HEK293 (cell line): ENCODE data around the gene IL17C.

Experiments used
- CTCF ChIA-PET: fragments of 350-600 bp; formaldehyde crosslinking; extraction: SDS; loops from one replicate; lab custom pipeline; 2021; ENCODE audit warnings: antibody characterized with exemption; lab: Yijun Ruan, JAX
- POLR2A ChIA-PET: fragments of 300-600 bp; formaldehyde crosslinking; extraction: SDS; loops from one replicate; lab custom pipeline; 2020; ENCODE audit warnings: antibody characterized with exemption, inconsistent platforms; lab: Yijun Ruan, JAX
- H3K27ac ChIP-seq: fragments of 200-500 bp; sonication (Bioruptor generic); 2 replicates; pipeline ENCODE4 v1.5.1; 2014; ENCODE audit warnings: low read depth, low read length, control low read depth, inconsistent platforms; ENCODE audit errors: extremely low read depth
- H3K36me3 ChIP-seq, 2 experiments: fragments of 200-500 bp in 1 of 2; sonication (Bioruptor generic) in 1 of 2; 1 replicate in 1 of 2; 2 replicates in 1 of 2; pipeline ENCODE4 v1.5.1; 2014 to 2017; ENCODE audit warnings: inconsistent platforms in 2 of 2, low read length in 2 of 2; ENCODE audit not compliant: control insufficient read depth in 2 of 2, insufficient read depth in 1 of 2
- H3K4me1 ChIP-seq: fragments of 200-500 bp; sonication (Bioruptor generic); 2 replicates; pipeline ENCODE4 v1.5.1; 2014; ENCODE audit warnings: mild to moderate bottlenecking, low read length, inconsistent platforms; ENCODE audit not compliant: control insufficient read depth, insufficient read depth
- H3K4me3 ChIP-seq: 2 replicates; pipeline ENCODE4 v1.5.1; 2011; ENCODE audit warnings: low read depth, mild to moderate bottlenecking, control low read depth, low read length, moderate library complexity
- H3K9me3 ChIP-seq: fragments of 200-500 bp; sonication (Bioruptor generic); 2 replicates; pipeline ENCODE4 v1.5.1; 2014; ENCODE audit warnings: low read depth, low read length, inconsistent platforms; ENCODE audit not compliant: control insufficient read depth, insufficient read depth
- FEZF1 ChIP-seq: fragments of 450-650 bp; formaldehyde crosslinking; IDR thresholded peaks from 2 replicates; pipeline ENCODE4 v1.5.1; 2016; ENCODE audit warnings: missing biosample characterization, missing genetic modification characterization
- KLF9 ChIP-seq: fragments of 450-650 bp; formaldehyde crosslinking; IDR thresholded peaks from 2 replicates; pipeline ENCODE4 v1.5.1; 2016; ENCODE audit warnings: missing biosample characterization, missing genetic modification characterization, low read depth
- MZF1 ChIP-seq: fragments of 450-650 bp; formaldehyde crosslinking; IDR thresholded peaks from 2 replicates; pipeline ENCODE4 v1.5.1; 2017; ENCODE audit warnings: missing biosample characterization, missing genetic modification characterization, borderline replicate concordance
- OSR2 ChIP-seq: fragments of 450-650 bp; formaldehyde crosslinking; IDR thresholded peaks from 2 replicates; pipeline ENCODE4 v1.5.1; 2016; ENCODE audit warnings: missing biosample characterization, missing genetic modification characterization
- SALL2 ChIP-seq: fragments of 450-650 bp; formaldehyde crosslinking; IDR thresholded peaks from 2 replicates; pipeline ENCODE4 v1.5.0; 2017; ENCODE audit warnings: missing biosample characterization, mild to moderate bottlenecking, missing genetic modification characterization, borderline replicate concordance
- SCRT2 ChIP-seq: fragments of 450-650 bp; formaldehyde crosslinking; IDR thresholded peaks from 2 replicates; pipeline ENCODE4 v1.5.1; 2016; ENCODE audit warnings: missing biosample characterization, missing genetic modification characterization
- ZBTB17 ChIP-seq: fragments of 450-650 bp; formaldehyde crosslinking; IDR thresholded peaks from 2 replicates; pipeline ENCODE4 v1.5.1; 2016; ENCODE audit warnings: missing biosample characterization, missing genetic modification characterization
- ZFHX2 ChIP-seq: fragments of 450-650 bp; formaldehyde crosslinking; conservative IDR thresholded peaks from 2 replicates; pipeline ENCODE4 v1.5.1; 2016; ENCODE audit warnings: missing biosample characterization, missing genetic modification characterization
- ZNF155 ChIP-seq: fragments of 450-650 bp; formaldehyde crosslinking; IDR thresholded peaks from 2 replicates; pipeline ENCODE4 v1.5.1; 2016; ENCODE audit warnings: missing biosample characterization, missing genetic modification characterization
- ZNF157 ChIP-seq: fragments of 450-650 bp; formaldehyde crosslinking; IDR thresholded peaks from 2 replicates; pipeline ENCODE4 v1.5.1; 2016; ENCODE audit warnings: missing biosample characterization, missing genetic modification characterization
- ZNF221 ChIP-seq: fragments of 450-650 bp; formaldehyde crosslinking; IDR thresholded peaks from 2 replicates; pipeline ENCODE4 v1.5.1; 2017; ENCODE audit warnings: missing biosample characterization, missing genetic modification characterization, borderline replicate concordance
- ZNF335 ChIP-seq: fragments of 450-650 bp; formaldehyde crosslinking; conservative IDR thresholded peaks from 2 replicates; pipeline ENCODE4 v1.5.1; 2016; ENCODE audit warnings: missing biosample characterization, missing genetic modification characterization
- ZNF341 ChIP-seq: fragments of 450-650 bp; formaldehyde crosslinking; IDR thresholded peaks from 2 replicates; pipeline ENCODE4; 2016; ENCODE audit warnings: low read depth, missing biosample characterization, missing genetic modification characterization
- ZNF37A ChIP-seq: fragments of 450-650 bp; IDR thresholded peaks from 2 replicates; pipeline ENCODE4 v1.5.1; 2018; ENCODE audit warnings: missing biosample characterization, missing genetic modification characterization
- ZNF394 ChIP-seq: fragments of 450-650 bp; formaldehyde crosslinking; IDR thresholded peaks from 2 replicates; pipeline ENCODE4 v1.5.1; 2016; ENCODE audit warnings: missing biosample characterization, missing genetic modification characterization, mild to moderate bottlenecking, moderate library complexity, borderline replicate concordance
- ZNF404 ChIP-seq: fragments of 450-650 bp; formaldehyde crosslinking; IDR thresholded peaks from 2 replicates; pipeline ENCODE4 v1.5.1; 2017; ENCODE audit warnings: missing biosample characterization, missing genetic modification characterization
- ZNF433 ChIP-seq: fragments of 450-650 bp; formaldehyde crosslinking; IDR thresholded peaks from 2 replicates; pipeline ENCODE4 v1.5.1; 2016; ENCODE audit warnings: missing biosample characterization, missing genetic modification characterization, low read depth
- ZNF473 ChIP-seq: fragments of 450-650 bp; formaldehyde crosslinking; IDR thresholded peaks from 2 replicates; pipeline ENCODE4 v1.5.1; 2017; ENCODE audit warnings: missing biosample characterization, missing genetic modification characterization
- ZNF544 ChIP-seq: fragments of 450-650 bp; formaldehyde crosslinking; IDR thresholded peaks from 2 replicates; pipeline ENCODE4 v1.5.0; 2017; ENCODE audit warnings: missing biosample characterization, missing genetic modification characterization
- ZNF548 ChIP-seq: fragments of 450-650 bp; formaldehyde crosslinking; IDR thresholded peaks from 2 replicates; pipeline ENCODE4 v1.5.1; 2016; ENCODE audit warnings: missing biosample characterization, missing genetic modification characterization
- ZNF621 ChIP-seq: fragments of 450-650 bp; formaldehyde crosslinking; IDR thresholded peaks from 2 replicates; pipeline ENCODE4 v1.5.1; 2017; ENCODE audit warnings: missing biosample characterization, missing genetic modification characterization
- ZNF791 ChIP-seq: fragments of 450-650 bp; formaldehyde crosslinking; IDR thresholded peaks from 2 replicates; pipeline ENCODE4 v1.5.1; 2016; ENCODE audit warnings: missing biosample characterization, missing genetic modification characterization
- ZNF792 ChIP-seq: fragments of 450-650 bp; formaldehyde crosslinking; IDR thresholded peaks from 2 replicates; pipeline ENCODE4 v1.5.1; 2016; ENCODE audit warnings: missing biosample characterization, missing genetic modification characterization
- TF ChIP-seq, protein P1 (sequence below): fragments of 450-650 bp; formaldehyde crosslinking; IDR thresholded peaks from 2 replicates; pipeline ENCODE4 v1.5.1; 2016; ENCODE audit warnings: missing biosample characterization, missing genetic modification characterization
- TF ChIP-seq, protein P2 (sequence below): fragments of 450-650 bp; formaldehyde crosslinking; IDR thresholded peaks from 2 replicates; pipeline ENCODE4 v1.5.1; 2016; ENCODE audit warnings: missing biosample characterization, missing genetic modification characterization
- TF ChIP-seq, protein P3 (sequence below): fragments of 450-650 bp; formaldehyde crosslinking; IDR thresholded peaks from 2 replicates; pipeline ENCODE4 v1.5.1; 2016; ENCODE audit warnings: missing biosample characterization, missing genetic modification characterization
- TF ChIP-seq, protein P4 (sequence below): fragments of 450-650 bp; formaldehyde crosslinking; IDR thresholded peaks from 2 replicates; pipeline ENCODE4 v1.5.1; 2016; ENCODE audit warnings: missing biosample characterization, missing genetic modification characterization
- TF ChIP-seq, protein P5 (sequence below): fragments of 450-650 bp; formaldehyde crosslinking; IDR thresholded peaks from 2 replicates; pipeline ENCODE4 v1.5.1; 2016; ENCODE audit warnings: missing biosample characterization, missing genetic modification characterization

Gene IL17C

DNA sequence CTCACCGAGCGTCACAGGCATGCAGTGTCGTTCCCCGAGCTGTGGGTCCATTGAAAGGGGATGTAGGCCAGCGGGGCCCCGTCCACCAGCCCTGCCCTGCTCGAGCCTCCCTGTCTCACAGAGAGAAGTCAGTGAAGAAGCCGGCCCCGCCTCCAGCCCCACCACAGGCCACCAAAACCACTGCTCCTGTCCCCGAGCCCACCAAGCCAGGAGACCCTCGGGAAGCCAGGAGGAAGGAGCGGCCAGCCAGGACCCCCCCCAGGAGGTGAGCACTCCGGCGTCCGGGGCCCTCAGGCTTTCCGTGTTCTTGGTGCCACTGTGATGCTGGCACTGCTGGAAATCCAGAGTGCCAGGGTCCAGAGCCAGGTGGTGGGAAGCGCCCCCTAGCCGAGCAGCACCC is 13.9 kb upstream of the IL17C start:
- POLR2A ChIA-PET = no interaction called here
- peaks cover 4 to 80% of the 10 kb centered on the region in 2 experiments; a peak in 2 of 3 replicates for H3K36me3 ChIP-seq
- TF ChIP-seq ZNF341 (tag by site-specific recombination) = no peak
- no peak for TF ChIP-seq ZNF473 (tag by site-specific recombination)
- no peak for TF ChIP-seq ZNF37A (tag by site-specific recombination)
- TF ChIP-seq ZNF621 (tag by site-specific recombination) = no peak
- TF ChIP-seq ZNF155 = no peak
- TF ChIP-seq, protein P1, sequence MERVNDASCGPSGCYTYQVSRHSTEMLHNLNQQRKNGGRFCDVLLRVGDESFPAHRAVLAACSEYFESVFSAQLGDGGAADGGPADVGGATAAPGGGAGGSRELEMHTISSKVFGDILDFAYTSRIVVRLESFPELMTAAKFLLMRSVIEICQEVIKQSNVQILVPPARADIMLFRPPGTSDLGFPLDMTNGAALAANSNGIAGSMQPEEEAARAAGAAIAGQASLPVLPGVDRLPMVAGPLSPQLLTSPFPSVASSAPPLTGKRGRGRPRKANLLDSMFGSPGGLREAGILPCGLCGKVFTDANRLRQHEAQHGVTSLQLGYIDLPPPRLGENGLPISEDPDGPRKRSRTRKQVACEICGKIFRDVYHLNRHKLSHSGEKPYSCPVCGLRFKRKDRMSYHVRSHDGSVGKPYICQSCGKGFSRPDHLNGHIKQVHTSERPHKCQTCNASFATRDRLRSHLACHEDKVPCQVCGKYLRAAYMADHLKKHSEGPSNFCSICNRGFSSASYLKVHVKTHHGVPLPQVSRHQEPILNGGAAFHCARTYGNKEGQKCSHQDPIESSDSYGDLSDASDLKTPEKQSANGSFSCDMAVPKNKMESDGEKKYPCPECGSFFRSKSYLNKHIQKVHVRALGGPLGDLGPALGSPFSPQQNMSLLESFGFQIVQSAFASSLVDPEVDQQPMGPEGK (tag by site-specific recombination) = no peak
- TF ChIP-seq ZBTB17 (tag by site-specific recombination) = no peak
- TF ChIP-seq, protein P2, sequence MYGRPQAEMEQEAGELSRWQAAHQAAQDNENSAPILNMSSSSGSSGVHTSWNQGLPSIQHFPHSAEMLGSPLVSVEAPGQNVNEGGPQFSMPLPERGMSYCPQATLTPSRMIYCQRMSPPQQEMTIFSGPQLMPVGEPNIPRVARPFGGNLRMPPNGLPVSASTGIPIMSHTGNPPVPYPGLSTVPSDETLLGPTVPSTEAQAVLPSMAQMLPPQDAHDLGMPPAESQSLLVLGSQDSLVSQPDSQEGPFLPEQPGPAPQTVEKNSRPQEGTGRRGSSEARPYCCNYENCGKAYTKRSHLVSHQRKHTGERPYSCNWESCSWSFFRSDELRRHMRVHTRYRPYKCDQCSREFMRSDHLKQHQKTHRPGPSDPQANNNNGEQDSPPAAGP (tag by site-specific recombination) = no peak
- TF ChIP-seq ZNF404 = no peak
- TF ChIP-seq, protein P3, sequence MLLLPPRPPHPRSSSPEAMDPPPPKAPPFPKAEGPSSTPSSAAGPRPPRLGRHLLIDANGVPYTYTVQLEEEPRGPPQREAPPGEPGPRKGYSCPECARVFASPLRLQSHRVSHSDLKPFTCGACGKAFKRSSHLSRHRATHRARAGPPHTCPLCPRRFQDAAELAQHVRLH = no peak
- no peak for TF ChIP-seq FEZF1
- no peak for TF ChIP-seq ZNF792 (tag by site-specific recombination)
- TF ChIP-seq MZF1 (tag by site-specific recombination) = no peak
- TF ChIP-seq ZNF335 (tag by site-specific recombination) = no peak
- TF ChIP-seq ZNF548 (tag by site-specific recombination) = no peak
- TF ChIP-seq, protein P4, sequence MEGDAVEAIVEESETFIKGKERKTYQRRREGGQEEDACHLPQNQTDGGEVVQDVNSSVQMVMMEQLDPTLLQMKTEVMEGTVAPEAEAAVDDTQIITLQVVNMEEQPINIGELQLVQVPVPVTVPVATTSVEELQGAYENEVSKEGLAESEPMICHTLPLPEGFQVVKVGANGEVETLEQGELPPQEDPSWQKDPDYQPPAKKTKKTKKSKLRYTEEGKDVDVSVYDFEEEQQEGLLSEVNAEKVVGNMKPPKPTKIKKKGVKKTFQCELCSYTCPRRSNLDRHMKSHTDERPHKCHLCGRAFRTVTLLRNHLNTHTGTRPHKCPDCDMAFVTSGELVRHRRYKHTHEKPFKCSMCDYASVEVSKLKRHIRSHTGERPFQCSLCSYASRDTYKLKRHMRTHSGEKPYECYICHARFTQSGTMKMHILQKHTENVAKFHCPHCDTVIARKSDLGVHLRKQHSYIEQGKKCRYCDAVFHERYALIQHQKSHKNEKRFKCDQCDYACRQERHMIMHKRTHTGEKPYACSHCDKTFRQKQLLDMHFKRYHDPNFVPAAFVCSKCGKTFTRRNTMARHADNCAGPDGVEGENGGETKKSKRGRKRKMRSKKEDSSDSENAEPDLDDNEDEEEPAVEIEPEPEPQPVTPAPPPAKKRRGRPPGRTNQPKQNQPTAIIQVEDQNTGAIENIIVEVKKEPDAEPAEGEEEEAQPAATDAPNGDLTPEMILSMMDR (tag by site-specific recombination) = no peak
- TF ChIP-seq, all 188 proteins: peak for 0
- no peaks in the 10 kb centered on the region for H3K4me1 ChIP-seq
- H3K27ac ChIP-seq = no peak overlapping the region
- H3K9me3 ChIP-seq = no peaks in the 10 kb centered on the region
- CTCF ChIA-PET = interaction anchor here (1.6 kb wide), 1 partner anchor 9 kb away, joined by 7 read pairs; no protein-coding TSS in a partner anchor
- H3K4me3 ChIP-seq = no peak overlapping the region

DNA sequence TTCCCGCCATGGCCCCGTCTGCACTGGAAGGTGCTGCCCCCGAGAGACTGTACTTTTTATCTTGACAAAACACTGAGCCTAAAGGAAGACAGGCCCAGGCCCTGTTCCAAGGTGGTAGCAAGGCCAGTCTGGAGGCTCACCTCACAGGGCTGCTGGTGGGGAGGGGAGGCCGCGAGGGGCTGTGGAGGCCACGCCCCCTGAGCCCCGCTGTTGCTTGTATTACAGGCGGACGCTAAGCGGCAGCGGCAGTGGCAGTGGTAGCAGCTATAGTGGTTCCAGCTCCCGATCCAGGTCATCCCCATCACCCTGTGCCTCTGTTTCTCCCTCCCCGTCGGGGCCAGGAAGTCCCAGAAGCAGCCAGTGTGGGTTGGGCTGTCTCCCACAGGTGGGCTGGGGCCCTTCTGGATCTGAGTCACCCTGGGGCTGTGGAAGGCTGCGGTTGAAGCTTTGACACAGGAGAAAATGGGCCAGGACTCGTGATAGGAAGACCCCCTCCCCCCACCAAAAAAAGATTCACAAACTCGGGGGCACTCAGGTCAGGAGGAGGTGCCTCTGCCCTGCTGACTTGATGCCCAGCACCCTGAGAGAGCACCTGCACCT is 13.3 kb upstream of the IL17C start:
- H3K36me3 ChIP-seq = peaks cover 4 to 80% of the 10 kb centered on the region in 2 experiments; a peak in 2 of 3 replicates
- POLR2A ChIA-PET = no interaction called here
- CTCF ChIA-PET = interaction anchor here (0.7 kb wide), 1 partner anchor 8 kb away, joined by 6 read pairs; no protein-coding TSS in a partner anchor

More for the DNA sequence above, 13.3 kb upstream of the IL17C start:
- H3K4me3 ChIP-seq = no peak overlapping the region
- TF ChIP-seq KLF9 (tag by site-specific recombination) = peak; percentile 27; the same call in 1 of the 2 replicates
- no peak for TF ChIP-seq ZNF544 (tag by site-specific recombination)
- no peak for TF ChIP-seq ZNF791 (tag by site-specific recombination)
- TF ChIP-seq ZNF157 = no peak
- TF ChIP-seq SCRT2 (tag by site-specific recombination) = peak; percentile 53
- no peak for TF ChIP-seq ZNF221 (tag by site-specific recombination)
- TF ChIP-seq ZNF394 (tag by site-specific recombination) = no peak
- no peak for TF ChIP-seq SALL2 (tag by site-specific recombination)
- peak; percentile 52; the same call in 1 of the 2 replicates for TF ChIP-seq OSR2 (tag by site-specific recombination)
- TF ChIP-seq, protein P5, sequence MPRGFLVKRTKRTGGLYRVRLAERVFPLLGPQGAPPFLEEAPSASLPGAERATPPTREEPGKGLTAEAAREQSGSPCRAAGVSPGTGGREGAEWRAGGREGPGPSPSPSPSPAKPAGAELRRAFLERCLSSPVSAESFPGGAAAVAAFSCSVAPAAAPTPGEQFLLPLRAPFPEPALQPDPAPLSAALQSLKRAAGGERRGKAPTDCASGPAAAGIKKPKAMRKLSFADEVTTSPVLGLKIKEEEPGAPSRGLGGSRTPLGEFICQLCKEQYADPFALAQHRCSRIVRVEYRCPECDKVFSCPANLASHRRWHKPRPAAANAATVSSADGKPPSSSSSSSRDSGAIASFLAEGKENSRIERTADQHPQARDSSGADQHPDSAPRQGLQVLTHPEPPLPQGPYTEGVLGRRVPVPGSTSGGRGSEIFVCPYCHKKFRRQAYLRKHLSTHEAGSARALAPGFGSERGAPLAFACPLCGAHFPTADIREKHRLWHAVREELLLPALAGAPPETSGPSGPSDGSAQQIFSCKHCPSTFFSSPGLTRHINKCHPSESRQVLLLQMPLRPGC = no peak
- TF ChIP-seq ZNF433 (tag by site-specific recombination) = no peak
- no peak for TF ChIP-seq ZFHX2 (tag by site-specific recombination)
- TF ChIP-seq, all 188 proteins: peak for 3
- Histone ChIP-seq H3K27ac (no peak overlapping the region), H3K9me3 (no peaks in the 10 kb centered on the region), H3K4me1 (no peaks in the 10 kb centered on the region)
